ENCODE measurements around the gene TBL3.

The TBL3 gene

GRCh38 chr16:1966460-1966859 is 5.4 kb upstream of the TBL3 start, which contains the start of gene RNF151:
TSS of gene RNF151 (plus strand) at chr16:1966856. CDS start at chr16:1966882, 26 bp downstream.
- Histone ChIP-seq H3K36me3 (ENCODE audit: control insufficient read depth, insufficient read depth, low read length) (peaks cover 18% of the 10 kb centered on the region), H3K27me3 (ENCODE audit: control insufficient read depth, insufficient read depth, low read length) (no peaks in the 10 kb centered on the region), H3K27ac (ENCODE audit: low read length) (no peak within 1 kb of the TSS), H3K4me1 (ENCODE audit: control insufficient read depth, insufficient read depth, low read length) (0 out of 2 replicates have a peak, but pooled peaks cover 2% of the 10 kb centered on the region), H3K9me3 (ENCODE audit: control insufficient read depth, insufficient read depth, low read length) (no peaks in the 10 kb centered on the region), H3K4me3 (ENCODE audit: low read length) (peak within 1 kb of the TSS; percentile 92; the same call in 1 of the 2 replicates)
- DNase-seq (ENCODE audit: low read depth, low spot score), result no peak
- WGBS (ENCODE audit: insufficient coverage, insufficient read length), result no CpG with 5 or more reads among the region's 6 CpGs

GRCh38 chr16:1968146-1968953 is 3.5 kb upstream of the TBL3 start:
- peaks cover 6% of the 10 kb centered on the region for H3K36me3 ChIP-seq (ENCODE audit: control insufficient read depth, insufficient read depth, low read length)
- no peak overlapping the region for H3K27ac ChIP-seq (ENCODE audit: low read length)
- no peak overlapping the region for H3K4me3 ChIP-seq (ENCODE audit: low read length)
- no peaks in the 10 kb centered on the region for H3K9me3 ChIP-seq (ENCODE audit: control insufficient read depth, insufficient read depth, low read length)
- no peak for DNase-seq (ENCODE audit: low read depth, low spot score)
- H3K4me1 ChIP-seq (ENCODE audit: control insufficient read depth, insufficient read depth, low read length), result peaks cover 5% of the 10 kb centered on the region
- WGBS (ENCODE audit: insufficient coverage, insufficient read length), result no CpG with 5 or more reads among the region's 41 CpGs
- no peaks in the 10 kb centered on the region for H3K27me3 ChIP-seq (ENCODE audit: control insufficient read depth, insufficient read depth, low read length)

GRCh38 chr16:1972490-1972877 is 631 bp downstream of the TBL3 start:
- H3K27me3 ChIP-seq (ENCODE audit: control insufficient read depth, insufficient read depth, low read length), result no peaks in the 10 kb centered on the region
- peaks cover 29% of the 10 kb centered on the region for H3K36me3 ChIP-seq (ENCODE audit: control insufficient read depth, insufficient read depth, low read length)
- no peaks in the 10 kb centered on the region for H3K9me3 ChIP-seq (ENCODE audit: control insufficient read depth, insufficient read depth, low read length)
- DNase-seq (ENCODE audit: low read depth, low spot score), result no peak
- no peak overlapping the region for H3K27ac ChIP-seq (ENCODE audit: low read length)
- no CpG with 5 or more reads among the region's 22 CpGs for WGBS (ENCODE audit: insufficient coverage, insufficient read length)
- peak overlapping the region; percentile 90 for H3K4me3 ChIP-seq (ENCODE audit: low read length)
- peaks cover 5% of the 10 kb centered on the region for H3K4me1 ChIP-seq (ENCODE audit: control insufficient read depth, insufficient read depth, low read length)

GRCh38 chr16:1973461-1974156 is 1.8 kb downstream of the TBL3 start:
- peaks cover 37% of the 10 kb centered on the region for H3K36me3 ChIP-seq (ENCODE audit: control insufficient read depth, insufficient read depth, low read length)
- no peak for DNase-seq (ENCODE audit: low read depth, low spot score)
- H3K27ac ChIP-seq (ENCODE audit: low read length), result no peak overlapping the region
- peaks cover 5% of the 10 kb centered on the region for H3K4me1 ChIP-seq (ENCODE audit: control insufficient read depth, insufficient read depth, low read length)
- no peak overlapping the region for H3K4me3 ChIP-seq (ENCODE audit: low read length)
- H3K9me3 ChIP-seq (ENCODE audit: control insufficient read depth, insufficient read depth, low read length), result no peaks in the 10 kb centered on the region
- WGBS (ENCODE audit: insufficient coverage, insufficient read length), result no CpG with 5 or more reads among the region's 16 CpGs
- H3K27me3 ChIP-seq (ENCODE audit: control insufficient read depth, insufficient read depth, low read length), result no peaks in the 10 kb centered on the region

- H3K27ac ChIP-seq (ENCODE audit: low read length), result no peak overlapping the region
- WGBS (ENCODE audit: insufficient coverage, insufficient read length), result no CpG with 5 or more reads among the region's 42 CpGs
- peaks cover 5% of the 10 kb centered on the region for H3K4me1 ChIP-seq (ENCODE audit: control insufficient read depth, insufficient read depth, low read length)
- no peaks in the 10 kb centered on the region for H3K9me3 ChIP-seq (ENCODE audit: control insufficient read depth, insufficient read depth, low read length)
- peaks cover 37% of the 10 kb centered on the region for H3K36me3 ChIP-seq (ENCODE audit: control insufficient read depth, insufficient read depth, low read length)
- no peak overlapping the region for H3K4me3 ChIP-seq (ENCODE audit: low read length)
- no peak for DNase-seq (ENCODE audit: low read depth, low spot score)
- H3K27me3 ChIP-seq (ENCODE audit: control insufficient read depth, insufficient read depth, low read length), result no peaks in the 10 kb centered on the region
Observed at GRCh38 chr16:1974157-1975070, 2.6 kb downstream of the TBL3 start.

GRCh38 chr16:1975432-1976215 is 3.8 kb downstream of the TBL3 start:
- H3K36me3 ChIP-seq (ENCODE audit: control insufficient read depth, insufficient read depth, low read length), result peaks cover 37% of the 10 kb centered on the region
- peaks cover 5% of the 10 kb centered on the region for H3K4me1 ChIP-seq (ENCODE audit: control insufficient read depth, insufficient read depth, low read length)
- no peak overlapping the region for H3K27ac ChIP-seq (ENCODE audit: low read length)
- peaks cover 1% of the 10 kb centered on the region; the same call in 1 of the 2 replicates for H3K27me3 ChIP-seq (ENCODE audit: control insufficient read depth, insufficient read depth, low read length)
- no CpG with 5 or more reads among the region's 33 CpGs for WGBS (ENCODE audit: insufficient coverage, insufficient read length)
- no peak overlapping the region for H3K4me3 ChIP-seq (ENCODE audit: low read length)
- DNase-seq (ENCODE audit: low read depth, low spot score), result no peak
- H3K9me3 ChIP-seq (ENCODE audit: control insufficient read depth, insufficient read depth, low read length), result no peaks in the 10 kb centered on the region

- Histone ChIP-seq H3K9me3 (ENCODE audit: control insufficient read depth, insufficient read depth, low read length) (no peaks in the 10 kb centered on the region), H3K36me3 (ENCODE audit: control insufficient read depth, insufficient read depth, low read length) (peaks cover 37% of the 10 kb centered on the region), H3K4me1 (ENCODE audit: control insufficient read depth, insufficient read depth, low read length) (peaks cover 4% of the 10 kb centered on the region), H3K27me3 (ENCODE audit: control insufficient read depth, insufficient read depth, low read length) (peaks cover 6% of the 10 kb centered on the region; the same call in 1 of the 2 replicates), H3K4me3 (ENCODE audit: low read length) (no peak overlapping the region), H3K27ac (ENCODE audit: low read length) (no peak overlapping the region)
- DNase-seq (ENCODE audit: low read depth, low spot score), result no peak
- no CpG with 5 or more reads among the region's 8 CpGs for WGBS (ENCODE audit: insufficient coverage, insufficient read length)
Observed at GRCh38 chr16:1976216-1976520, 4.3 kb downstream of the TBL3 start.

GRCh38 chr16:1976951-1977874 is 5.4 kb downstream of the TBL3 start:
- no peak overlapping the region for H3K27ac ChIP-seq (ENCODE audit: low read length)
- no peak overlapping the region for H3K4me3 ChIP-seq (ENCODE audit: low read length)
- no peaks in the 10 kb centered on the region for H3K9me3 ChIP-seq (ENCODE audit: control insufficient read depth, insufficient read depth, low read length)
- peaks cover 4% of the 10 kb centered on the region for H3K4me1 ChIP-seq (ENCODE audit: control insufficient read depth, insufficient read depth, low read length)
- peaks cover 37% of the 10 kb centered on the region for H3K36me3 ChIP-seq (ENCODE audit: control insufficient read depth, insufficient read depth, low read length)
- no peak for DNase-seq (ENCODE audit: low read depth, low spot score)
- H3K27me3 ChIP-seq (ENCODE audit: control insufficient read depth, insufficient read depth, low read length), result peaks cover 7% of the 10 kb centered on the region; the same call in 1 of the 2 replicates
- no CpG with 5 or more reads among the region's 33 CpGs for WGBS (ENCODE audit: insufficient coverage, insufficient read length)

- DNase-seq (ENCODE audit: low read depth, low spot score), result no peak
- WGBS (ENCODE audit: insufficient coverage, insufficient read length), result no CpG with 5 or more reads among the region's 18 CpGs
- Histone ChIP-seq H3K36me3 (ENCODE audit: control insufficient read depth, insufficient read depth, low read length) (peaks cover 37% of the 10 kb centered on the region), H3K4me3 (ENCODE audit: low read length) (no peak overlapping the region), H3K4me1 (ENCODE audit: control insufficient read depth, insufficient read depth, low read length) (peaks cover 3% of the 10 kb centered on the region), H3K27ac (ENCODE audit: low read length) (no peak overlapping the region), H3K27me3 (ENCODE audit: control insufficient read depth, insufficient read depth, low read length) (peaks cover 8% of the 10 kb centered on the region; the same call in 1 of the 2 replicates), H3K9me3 (ENCODE audit: control insufficient read depth, insufficient read depth, low read length) (no peaks in the 10 kb centered on the region)
Observed at GRCh38 chr16:1977875-1978268, 6.0 kb downstream of the TBL3 start.
